NCI-H2227 (cell line): ENCODE data around the gene NAT8L.
"Not testable (repeated sequence)": the region's sequence is repeated elsewhere in the genome, so short reads cannot be mapped to it uniquely, and the experiment has no call there.

Source experiments
- DNase-seq: peaks from one replicate; lab custom pipeline; 2025; ENCODE audit not compliant: unreplicated experiment; lab: John Stamatoyannopoulos, UW

Gene NAT8L

DNA sequence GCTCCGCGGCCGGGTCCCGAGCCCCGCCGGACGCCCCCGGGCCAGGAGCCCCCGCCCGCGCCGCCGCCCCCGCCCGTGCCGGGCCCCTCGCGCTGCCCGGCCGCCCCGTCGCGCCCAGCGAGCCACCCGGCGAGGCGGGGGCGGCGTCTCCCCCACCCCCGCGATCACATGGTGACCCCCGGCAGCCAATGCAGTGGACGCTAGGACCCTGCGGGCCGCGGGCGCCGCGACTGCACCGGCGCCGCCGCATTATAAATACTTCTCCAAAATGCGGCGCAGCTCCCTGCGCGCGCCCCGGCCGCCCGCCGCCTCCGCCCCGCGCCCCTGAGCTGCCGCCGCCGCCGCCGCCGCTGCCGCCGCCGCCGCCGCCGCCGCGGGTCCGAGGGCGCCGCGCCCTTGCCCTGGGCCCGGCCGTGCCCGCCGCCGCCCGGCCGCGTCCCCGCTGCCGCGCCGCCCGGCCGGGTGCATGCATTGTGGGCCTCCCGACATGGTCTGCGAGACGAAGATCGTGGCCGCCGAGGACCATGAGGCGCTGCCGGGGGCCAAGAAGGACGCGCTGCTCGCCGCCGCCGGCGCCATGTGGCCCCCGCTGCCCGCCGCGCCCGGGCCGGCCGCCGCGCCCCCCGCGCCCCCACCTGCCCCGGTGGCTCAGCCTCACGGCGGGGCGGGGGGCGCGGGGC is at the start of gene NAT8L:
TSS of gene NAT8L (plus strand) at position 282 of the 680 bp plus-strand sequence. CDS start at position 467, 185 bp downstream.
- peak; percentile 71 for DNase-seq

GRCh38 chr4:2009651-2010233 is 49.4 kb upstream of the NAT8L start:
- DNase-seq = peak; percentile 58

DNA sequence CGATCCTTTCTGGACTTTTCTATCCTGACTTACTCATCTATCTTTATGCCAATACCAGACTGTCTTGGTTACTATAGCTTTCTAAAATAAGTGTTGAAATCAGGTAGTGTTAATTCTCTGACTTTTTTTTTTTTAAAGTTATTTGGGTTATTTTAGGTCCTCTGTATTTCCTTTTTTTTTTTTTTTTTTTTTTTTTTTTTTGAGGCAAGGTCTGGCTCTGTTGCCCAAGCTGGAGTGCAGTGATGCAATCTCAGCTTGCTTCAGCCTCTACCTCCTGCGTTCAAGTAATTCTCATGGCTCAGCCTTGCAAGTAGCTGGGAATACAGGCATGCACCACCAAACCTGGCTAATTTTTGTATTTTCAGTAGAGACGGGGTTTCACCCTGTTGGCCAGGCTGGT is 47.5 kb upstream of the NAT8L start:
- DNase-seq = no peak

DNA sequence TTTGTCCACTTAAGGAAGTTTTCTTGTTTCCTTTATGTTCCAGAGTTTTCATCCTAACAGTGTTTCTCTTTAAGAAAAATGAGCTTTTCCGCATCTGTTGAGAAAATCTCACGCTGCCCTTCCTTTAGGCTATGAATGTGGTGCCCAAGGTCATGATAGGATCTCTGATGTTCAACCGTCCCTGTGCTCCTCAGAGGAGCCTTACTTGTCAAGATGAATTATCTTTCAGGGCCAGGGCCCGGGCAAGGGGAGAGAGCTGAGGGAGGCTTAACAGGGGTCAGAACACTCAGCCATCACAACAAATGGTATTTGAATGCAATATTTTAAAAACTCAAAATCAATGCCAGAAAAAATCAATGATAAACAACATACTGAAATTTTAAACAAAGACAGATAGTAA is 44.1 kb upstream of the NAT8L start:
- no peak for DNase-seq

DNA sequence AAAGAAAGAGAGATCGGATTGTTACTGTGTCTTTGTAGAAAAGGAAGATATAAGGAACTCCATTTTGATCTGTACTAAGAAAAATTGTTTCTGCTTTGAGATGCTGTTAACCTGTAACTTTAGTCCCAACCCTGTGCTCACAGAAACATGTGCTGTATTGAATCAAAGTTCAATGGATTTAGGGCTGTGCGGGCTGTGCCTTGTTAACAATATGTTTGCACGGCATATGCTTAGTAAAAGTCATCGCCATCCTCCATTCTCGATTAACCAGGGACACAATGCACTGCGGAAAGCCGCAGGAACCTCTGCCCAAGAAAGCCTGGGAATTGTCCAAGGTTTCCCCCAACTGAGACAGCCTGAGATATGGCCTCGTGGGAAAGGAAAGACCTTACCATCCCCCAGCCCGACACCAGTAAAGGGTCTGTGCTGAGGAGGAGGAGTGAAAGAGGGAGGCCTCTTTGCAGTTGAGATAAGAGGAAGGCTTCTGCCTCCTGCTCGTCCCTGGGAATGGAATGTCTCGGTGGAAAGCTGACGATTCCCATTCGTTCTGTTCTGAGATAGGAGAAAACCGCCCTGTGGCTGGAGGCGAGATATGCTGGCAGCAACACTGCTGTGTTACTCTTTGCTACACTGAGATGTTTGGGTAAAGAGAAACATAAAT is 37.6 kb upstream of the NAT8L start:
- DNase-seq = not testable (repeated sequence)

DNA sequence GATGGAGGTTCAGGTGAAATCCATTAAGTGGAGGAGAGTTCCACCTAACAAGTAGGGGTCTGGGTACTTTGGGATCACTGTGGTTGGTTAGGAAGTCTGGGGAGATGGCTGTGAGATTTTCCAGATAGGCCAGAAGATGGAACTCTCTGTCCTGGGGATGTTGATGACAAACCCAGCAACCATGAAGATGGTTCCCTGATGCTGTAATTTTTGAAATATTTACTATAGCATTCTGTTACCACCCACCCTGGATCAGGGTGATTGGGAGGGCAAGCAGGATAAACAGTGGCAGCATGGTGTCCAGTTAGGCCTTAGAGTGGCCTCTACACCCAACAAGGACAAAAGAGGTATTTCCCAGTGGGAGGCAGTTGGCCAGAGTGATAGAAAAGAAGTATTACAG is 34.4 kb upstream of the NAT8L start:
- DNase-seq = no peak

DNA sequence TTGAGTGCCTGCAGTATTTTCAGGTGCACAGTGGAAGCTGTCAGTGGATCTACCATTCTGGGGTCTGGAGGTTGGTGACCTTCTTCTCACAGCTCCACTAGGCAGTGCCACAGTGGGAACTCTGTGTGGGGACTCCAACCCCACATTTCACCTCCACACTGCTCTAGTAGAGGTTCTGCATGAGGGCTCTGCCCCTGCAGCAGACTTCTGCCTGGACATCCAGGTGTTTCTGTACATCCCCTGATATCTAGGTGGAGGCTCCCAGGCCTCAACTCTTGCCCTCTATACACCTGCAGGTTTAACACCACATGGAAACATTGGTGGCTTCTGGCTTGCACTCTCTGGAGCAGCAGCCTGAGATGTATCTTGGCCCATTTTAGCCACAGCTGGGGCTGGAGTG is 33.3 kb upstream of the NAT8L start:
- DNase-seq = no peak

- not testable (repeated sequence) for DNase-seq
These were observed 32.0 kb upstream of the NAT8L start for GRCh38 chr4:2027120-2027519.

GRCh38 chr4:2031161-2031560 is 28.0 kb upstream of the NAT8L start:
- not testable (repeated sequence) for DNase-seq

- DNase-seq = no peak
These were observed 22.8 kb upstream of the NAT8L start for GRCh38 chr4:2036327-2036726.

DNA sequence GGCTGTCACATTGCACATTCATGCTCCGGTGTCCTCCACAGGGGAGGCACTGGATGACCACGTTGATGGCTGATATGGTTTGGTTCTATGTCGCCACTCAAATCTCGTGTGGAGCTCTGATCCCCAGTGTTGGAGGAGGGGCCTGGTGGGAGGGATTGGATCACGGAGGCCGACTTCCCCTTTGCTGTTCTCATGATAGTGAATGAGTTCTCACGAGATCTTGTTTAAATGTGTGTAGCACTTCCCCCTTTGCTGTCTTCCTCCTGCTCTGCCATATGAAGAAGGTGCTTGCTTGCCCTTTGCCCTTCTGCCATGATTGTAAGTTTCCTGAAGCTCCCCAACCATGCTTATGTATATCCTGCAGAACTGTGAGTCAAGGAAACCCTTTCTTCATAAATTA is 22.3 kb upstream of the NAT8L start:
- no peak for DNase-seq

DNA sequence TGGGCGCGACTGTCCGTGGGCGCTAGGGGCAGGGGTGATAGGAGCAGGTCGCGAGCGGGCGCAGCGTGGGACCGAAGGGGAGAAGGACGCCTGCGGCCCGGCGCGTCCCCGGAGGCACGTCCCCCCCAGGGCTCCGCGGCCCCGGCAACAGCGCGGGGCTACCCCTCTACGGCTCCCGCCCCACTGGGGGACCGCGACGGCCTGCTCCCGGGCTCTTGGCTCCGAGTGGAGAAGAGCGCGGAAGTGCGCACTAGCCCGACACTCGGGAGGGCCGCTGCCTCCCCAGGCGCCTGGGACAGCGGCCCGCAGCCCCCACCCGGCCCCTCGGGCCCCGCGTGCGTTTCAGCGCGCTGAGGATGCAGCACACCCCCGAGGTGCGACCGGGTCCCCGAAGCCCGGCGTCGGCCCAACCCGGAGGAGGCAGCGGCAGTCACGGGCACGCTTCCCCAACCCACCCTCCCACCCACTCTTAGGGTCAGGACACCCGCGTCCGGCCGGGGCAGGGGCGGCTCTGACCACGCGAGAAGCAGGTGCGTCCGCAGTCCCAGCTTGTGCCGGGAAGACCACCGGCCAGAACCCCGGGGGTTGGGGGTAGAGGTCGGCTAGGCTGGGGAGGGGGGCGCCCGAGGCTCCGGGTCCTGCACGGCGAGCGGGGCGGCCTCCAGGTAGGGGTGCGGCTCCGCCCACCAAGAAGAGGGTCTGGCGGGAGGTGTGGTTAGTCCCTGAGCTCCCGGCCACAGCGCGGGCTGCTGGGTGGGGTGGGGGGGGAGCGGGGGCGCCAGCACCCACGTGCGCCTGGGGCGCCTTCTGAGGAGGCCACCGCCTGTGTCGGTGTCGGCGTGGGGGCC is 18.5 kb upstream of the NAT8L start:
- DNase-seq = peak; percentile 27

GRCh38 chr4:2041239-2042130 is 17.6 kb upstream of the NAT8L start:
- peak; percentile 86 for DNase-seq

DNA sequence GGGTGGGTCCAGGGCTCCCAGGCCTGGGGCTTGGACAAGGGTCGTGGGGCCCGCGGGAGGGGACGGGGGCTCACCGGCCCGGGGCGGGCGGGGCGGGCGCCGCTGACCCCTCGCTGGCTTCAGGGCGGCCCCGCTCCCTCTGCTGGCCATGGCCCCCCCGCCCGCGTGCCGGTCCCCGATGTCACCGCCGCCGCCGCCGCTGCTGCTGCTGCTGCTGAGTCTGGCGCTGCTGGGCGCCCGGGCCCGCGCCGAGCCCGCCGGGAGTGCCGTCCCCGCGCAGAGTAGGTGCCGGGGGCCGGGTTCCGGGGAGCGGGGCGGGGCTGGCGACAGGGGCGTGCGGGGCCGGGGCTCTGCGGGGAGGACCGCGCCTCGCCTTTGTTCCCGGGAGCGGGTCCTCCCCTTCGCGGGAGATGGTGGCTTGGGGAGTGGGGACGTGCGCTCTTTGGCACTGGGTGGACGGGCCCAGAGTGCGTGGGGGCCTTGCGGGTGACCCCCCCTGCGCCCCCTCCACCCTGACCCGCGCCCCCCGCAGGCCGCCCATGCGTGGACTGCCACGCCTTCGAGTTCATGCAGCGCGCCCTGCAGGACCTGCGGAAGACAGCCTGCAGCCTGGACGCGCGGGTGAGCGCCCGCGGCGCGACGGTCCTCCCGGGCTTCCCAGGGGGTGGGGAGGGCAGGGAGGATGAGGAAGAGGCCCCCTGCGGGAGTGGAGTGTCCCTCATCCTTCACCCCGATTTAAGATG is 16.8 kb upstream of the NAT8L start:
- peak; percentile 16 for DNase-seq

- no peak for DNase-seq
These were observed 16.2 kb upstream of the NAT8L start for GRCh38 chr4:2042947-2043395.

DNA sequence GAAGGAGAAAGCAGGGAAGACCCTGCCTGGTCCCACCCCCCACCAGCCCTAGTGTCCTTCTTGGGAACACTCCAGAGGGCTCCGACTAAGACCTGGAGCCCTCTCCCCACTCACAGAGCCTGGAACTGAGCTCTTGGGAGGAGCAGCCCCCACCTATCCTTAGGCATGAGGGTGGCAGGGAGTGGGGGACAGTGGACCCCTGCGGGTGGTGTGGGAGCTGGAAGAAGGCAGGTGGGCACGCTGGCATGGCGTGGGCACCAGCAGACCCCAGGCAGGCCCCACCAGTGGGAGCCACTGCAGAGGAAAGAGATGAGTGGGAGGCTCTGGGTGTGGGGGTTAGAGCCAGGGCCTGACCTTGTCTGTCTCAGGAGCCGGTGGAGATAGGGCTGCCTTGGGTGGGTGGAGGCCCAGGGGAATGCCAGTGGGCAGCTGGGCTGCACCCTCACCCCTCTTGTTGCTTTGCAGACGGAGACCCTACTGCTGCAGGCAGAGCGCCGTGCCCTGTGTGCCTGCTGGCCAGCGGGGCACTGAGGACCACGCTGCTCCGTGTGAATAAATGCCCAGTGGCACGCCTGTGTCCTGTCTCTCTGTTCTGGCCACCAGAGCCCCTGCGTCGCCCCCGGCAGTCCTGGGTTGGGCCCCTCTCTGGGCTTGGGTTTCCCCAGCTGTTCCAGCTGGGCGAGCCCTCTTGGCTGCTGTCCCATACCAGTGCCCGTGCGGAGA is 15.6 kb upstream of the NAT8L start:
- no peak for DNase-seq

DNA sequence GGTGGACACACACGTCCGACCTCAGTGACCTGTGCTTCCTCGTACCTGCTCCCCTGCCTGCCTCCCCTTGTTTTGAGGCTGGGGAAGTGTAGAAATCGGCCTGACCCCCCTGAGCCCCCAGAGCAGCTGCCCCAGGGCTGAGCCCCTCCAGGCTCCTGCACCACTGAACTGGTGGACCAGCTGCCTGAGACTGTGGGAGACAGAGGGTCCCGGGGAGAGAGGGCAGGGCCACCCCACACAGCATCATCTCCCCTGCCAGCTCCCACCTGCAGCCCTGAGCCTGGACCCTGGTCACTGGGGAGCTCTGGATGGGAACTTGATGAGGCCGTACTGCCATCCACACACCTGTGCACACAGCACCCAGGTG is 15.0 kb upstream of the NAT8L start:
- DNase-seq = no peak

GRCh38 chr4:2044542-2045517 is 14.3 kb upstream of the NAT8L start:
- no peak for DNase-seq
